ENCODE measurements around the gene COL28A1.
"Not testable (repeated sequence)": the region's sequence is repeated elsewhere in the genome, so short reads cannot be mapped to it uniquely, and the experiment has no call there.

COL28A1 gene

GRCh38 chr7:7564323-7564780, 28.7 kb upstream of the COL28A1 start:
- POLR2A ChIA-PET: no interaction called here
- no peak for TF ChIP-seq CTCF (IDR thresholded peaks at IDR 0.05; ENCODE audit: control extremely low read depth, extremely low read depth, low read depth, missing control alignments)

GRCh38 chr7:7563813-7564212, 28.1 kb upstream of the COL28A1 start:
- ChIA-PET POLR2A (no interaction called here), CTCF (interaction anchor here (1.2 kb wide), 1 partner anchor 194 kb away, joined by 3 read pairs; no protein-coding TSS in a partner anchor)
- TF ChIP-seq CTCF (IDR thresholded peaks at IDR 0.05; ENCODE audit: control extremely low read depth, extremely low read depth, low read depth, missing control alignments): no peak
- no peak for DNase-seq (ENCODE audit: extremely low spot score)

More at GRCh38 chr7:7564323-7564780, 28.7 kb upstream of the COL28A1 start:
- CTCF ChIA-PET: interaction anchor here (1.2 to 1.7 kb wide), 3 partner anchors 13 to 194 kb away, joined by 3 to 8 read pairs (median 5); no protein-coding TSS in a partner anchor
- DNase-seq (ENCODE audit: extremely low spot score): no peak

GRCh38 chr7:7563269-7563668, 27.6 kb upstream of the COL28A1 start:
- no peak for DNase-seq (ENCODE audit: extremely low spot score)
- POLR2A ChIA-PET: no interaction called here
- TF ChIP-seq CTCF (IDR thresholded peaks at IDR 0.05; ENCODE audit: control extremely low read depth, extremely low read depth, low read depth, missing control alignments): no peak
- CTCF ChIA-PET: interaction anchor here (1.2 kb wide), 1 partner anchor 12 kb away, joined by 3 read pairs; no protein-coding TSS in a partner anchor

GRCh38 chr7:7562736-7563135, 27.1 kb upstream of the COL28A1 start:
- TF ChIP-seq CTCF (IDR thresholded peaks at IDR 0.05; ENCODE audit: control extremely low read depth, extremely low read depth, low read depth, missing control alignments): no peak
- ChIA-PET POLR2A (no interaction called here), CTCF (interaction anchor here (1.2 kb wide), 1 partner anchor 12 kb away, joined by 3 read pairs; no protein-coding TSS in a partner anchor)
- no peak for DNase-seq (ENCODE audit: extremely low spot score)

- CTCF ChIA-PET: interaction anchor here (1.2 kb wide), 1 partner anchor 11 kb away, joined by 3 read pairs; no protein-coding TSS in a partner anchor
- POLR2A ChIA-PET: not testable (repeated sequence)
Measured at GRCh38 chr7:7561591-7561990, 25.9 kb upstream of the COL28A1 start.

GRCh38 chr7:7557252-7557651, 21.6 kb upstream of the COL28A1 start:
- CTCF ChIA-PET: no interaction called here
- DNase-seq (ENCODE audit: extremely low spot score): no peak
- POLR2A ChIA-PET: no interaction called here
- no peak for TF ChIP-seq CTCF (IDR thresholded peaks at IDR 0.05; ENCODE audit: control extremely low read depth, extremely low read depth, low read depth, missing control alignments)

More at GRCh38 chr7:7561591-7561990, 25.9 kb upstream of the COL28A1 start:
- DNase-seq (ENCODE audit: extremely low spot score): not testable (repeated sequence)

- DNase-seq (ENCODE audit: extremely low spot score): no peak
- CTCF ChIA-PET: no interaction called here
- POLR2A ChIA-PET: no interaction called here
- no peak for TF ChIP-seq CTCF (IDR thresholded peaks at IDR 0.05; ENCODE audit: control extremely low read depth, extremely low read depth, low read depth, missing control alignments)
Measured at GRCh38 chr7:7556852-7557251, 21.2 kb upstream of the COL28A1 start.

Measured in GM10248 (cell line).